Effector memory CD8-positive, alpha-beta T cell (primary cell): ENCODE data around the gene ZNF800.
A peak's percentile ranks its signal among the peaks of the same experiment; 100 is the strongest.

Experiments used
- ATAC-seq: fragments of 150-1000 bp; cut with Tn5 transposase; replicated peaks from 2 replicates; pipeline ENCODE4 v1.10.0; 2021; ENCODE audit warnings: mild to moderate bottlenecking, moderate library complexity
- DNase-seq, 3 experiments: peaks; one replicate each; pipeline ENCODE4 v3.0.0; 2021
- H3K27ac Mint-ChIP-seq, 2 donors: one replicate each; pipeline ENCODE4 v1.8.0; 2022; ENCODE audit warnings: mild to moderate bottlenecking in 2 of 2, mixed read lengths in 2 of 2, moderate library complexity in 2 of 2
- H3K27me3 Mint-ChIP-seq, 2 donors: one replicate each; pipeline ENCODE4 v1.8.0; 2022; ENCODE audit warnings: mixed read lengths in 2 of 2
- H3K36me3 Mint-ChIP-seq: one replicate; pipeline ENCODE4 v1.8.0; 2022; ENCODE audit warnings: mild to moderate bottlenecking, moderate library complexity, mixed read lengths; ENCODE audit not compliant: insufficient read depth
- H3K4me1 Mint-ChIP-seq, 2 donors: one replicate each; pipeline ENCODE4 v1.8.0; 2022; ENCODE audit warnings: low read depth in 2 of 2, mixed read lengths in 2 of 2
- H3K4me3 Mint-ChIP-seq, 2 donors: one replicate each; pipeline ENCODE4 v1.8.0; 2022; ENCODE audit warnings: mild to moderate bottlenecking in 2 of 2, mixed read lengths in 2 of 2, moderate library complexity in 2 of 2
- H3K9me3 Mint-ChIP-seq, 2 donors: one replicate each; pipeline ENCODE4 v1.8.0; 2022; ENCODE audit warnings: mixed read lengths in 2 of 2

The ZNF800 gene

DNA sequence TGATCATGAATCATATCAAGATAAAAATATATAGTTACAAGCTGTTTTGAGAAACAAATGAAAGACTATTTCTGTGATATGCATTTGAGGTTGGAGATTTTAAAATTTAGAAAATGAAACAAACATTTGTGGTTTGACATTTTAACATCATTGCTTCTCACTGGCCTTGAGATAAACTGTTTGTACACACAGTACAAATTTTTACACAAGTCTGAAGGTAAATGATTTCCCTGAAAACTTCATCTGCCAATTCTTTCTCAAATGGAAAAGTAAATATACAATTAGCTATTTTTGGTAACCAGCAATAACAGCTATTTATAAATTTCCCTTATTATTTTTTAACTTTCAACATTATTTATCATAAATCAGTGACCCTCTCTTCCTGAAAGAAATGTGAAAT is 38.6 kb downstream of the ZNF800 start:
- H3K36me3 Mint-ChIP-seq: peaks cover 15% of the 10 kb centered on the region
- ATAC-seq (no peak), DNase-seq (no peak)
- H3K27ac Mint-ChIP-seq: no peak overlapping the region
- H3K9me3 Mint-ChIP-seq: no peaks in the 10 kb centered on the region
- H3K4me1 Mint-ChIP-seq: peaks cover 5 to 20% of the 10 kb centered on the region in 2 donors
- H3K4me3 Mint-ChIP-seq: no peak overlapping the region
- H3K27me3 Mint-ChIP-seq: no peaks in the 10 kb centered on the region

DNA sequence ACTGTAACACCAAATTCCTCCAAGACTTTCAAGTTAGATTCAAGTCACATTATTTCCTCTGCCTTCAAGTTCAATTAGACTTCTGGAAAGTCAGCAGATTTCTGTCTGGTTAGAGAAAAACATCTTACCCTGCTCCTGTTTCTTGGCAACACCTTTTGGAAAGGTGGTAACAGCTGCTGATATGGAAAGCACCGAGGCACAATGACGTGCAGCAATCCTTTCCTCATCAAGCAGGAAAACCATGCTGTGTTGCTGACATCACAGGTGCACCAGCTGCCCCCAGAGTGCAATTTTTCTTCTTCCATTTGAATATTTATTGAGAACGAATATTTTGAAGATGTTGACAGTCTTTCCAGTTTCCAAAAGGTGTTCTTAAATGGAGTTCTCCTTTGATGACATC is 41.9 kb downstream of the ZNF800 start:
- DNase-seq (no peak), ATAC-seq (no peak)
- Mint-ChIP-seq H3K9me3 (no peaks in the 10 kb centered on the region), H3K4me1 (peaks cover 7 to 13% of the 10 kb centered on the region in 2 donors), H3K36me3 (peaks cover 7% of the 10 kb centered on the region), H3K4me3 (no peak overlapping the region), H3K27ac (peak overlapping the region in 1 of 2 donors; percentile 57), H3K27me3 (no peaks in the 10 kb centered on the region)

DNA sequence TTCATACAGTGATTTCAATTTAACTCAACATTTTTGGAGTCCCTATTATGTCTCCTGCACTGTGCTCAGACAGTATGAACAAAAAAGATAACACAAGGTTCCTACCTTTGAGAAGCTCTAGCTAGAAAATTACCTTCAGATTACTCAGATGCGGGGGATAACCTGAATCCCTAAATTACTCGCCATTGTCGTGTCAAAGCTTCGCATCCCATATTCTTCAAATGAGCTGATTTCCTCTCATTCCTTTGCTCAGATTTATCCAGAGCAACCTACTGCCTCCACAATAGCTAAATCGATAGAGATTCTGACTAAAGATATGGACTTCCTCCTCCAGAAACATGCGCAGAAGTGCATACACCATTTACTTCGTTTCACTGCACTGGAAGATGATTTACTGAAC is 42.6 kb downstream of the ZNF800 start:
- no peak for DNase-seq
- Mint-ChIP-seq H3K9me3 (no peaks in the 10 kb centered on the region), H3K36me3 (peaks cover 7% of the 10 kb centered on the region), H3K4me3 (no peak overlapping the region), H3K27me3 (no peaks in the 10 kb centered on the region), H3K4me1 (peaks cover 5 to 7% of the 10 kb centered on the region in 2 donors), H3K27ac (no peak overlapping the region)
- ATAC-seq: no peak

DNA sequence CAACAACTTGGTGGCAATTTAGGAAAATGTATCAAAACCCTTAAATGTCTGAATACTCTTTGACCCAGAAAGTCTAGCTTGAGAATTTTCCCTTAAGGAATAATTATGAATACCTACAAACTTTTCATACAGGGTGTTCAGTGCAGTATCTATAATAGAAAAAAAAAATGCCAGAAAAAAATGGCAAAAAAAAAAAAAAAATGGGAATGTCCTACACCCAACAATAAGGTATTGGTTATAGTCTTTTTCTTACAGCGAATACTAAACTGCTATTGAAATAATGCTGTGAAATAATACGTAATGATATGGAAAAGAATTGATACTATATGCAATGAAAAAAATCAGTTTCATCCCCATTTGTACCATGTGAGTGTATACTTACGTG is 44.3 kb downstream of the ZNF800 start:
- ATAC-seq: no peak
- Mint-ChIP-seq H3K27me3 (no peaks in the 10 kb centered on the region), H3K36me3 (peaks cover 7% of the 10 kb centered on the region), H3K27ac (no peak overlapping the region), H3K4me1 (peaks cover 5 to 7% of the 10 kb centered on the region in 2 donors), H3K9me3 (no peaks in the 10 kb centered on the region), H3K4me3 (peak overlapping the region; percentile 32 to 68)
- no peak for DNase-seq

DNA sequence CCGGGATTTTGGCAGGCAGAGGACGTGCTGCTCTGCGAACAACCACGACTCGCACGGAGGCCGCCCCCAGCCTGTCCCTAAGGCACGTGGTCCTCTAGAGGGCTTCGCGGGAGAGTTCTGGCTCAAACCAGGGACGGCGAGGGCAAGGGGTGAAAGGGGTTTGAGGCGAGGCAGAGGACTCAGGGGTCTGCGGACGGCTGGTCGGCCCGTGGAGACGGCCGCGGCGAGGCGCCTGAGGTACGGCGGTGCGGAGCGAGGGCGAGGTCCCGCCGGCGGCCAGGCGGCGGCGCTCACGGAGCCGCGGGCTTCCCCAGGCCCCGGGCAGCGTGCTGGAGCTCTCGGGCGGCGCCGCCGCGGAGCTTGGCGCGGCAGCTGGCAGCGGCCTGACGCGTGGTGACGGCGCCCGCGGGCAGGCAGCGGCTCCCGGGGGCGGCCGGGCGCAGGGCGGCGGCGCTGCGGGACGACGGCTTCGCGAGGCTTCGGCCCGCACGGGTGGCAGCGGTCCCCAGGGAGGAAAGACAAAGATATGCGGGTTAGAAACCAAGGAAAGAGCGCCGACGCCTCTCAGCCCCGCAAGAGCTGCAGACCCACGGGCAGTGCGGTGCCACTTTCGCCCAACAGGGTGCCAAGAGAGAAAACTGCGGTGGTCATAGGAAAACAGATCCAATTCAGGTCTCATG is 44.8 kb downstream of the ZNF800 start:
- DNase-seq: peak; percentile 56 to 71 (median 68)
- Mint-ChIP-seq H3K4me3 (peak overlapping the region; percentile 66 to 68), H3K27me3 (no peaks in the 10 kb centered on the region), H3K27ac (peak overlapping the region in 1 of 2 donors; percentile 51), H3K4me1 (peaks cover 5 to 7% of the 10 kb centered on the region in 2 donors), H3K36me3 (peaks cover 6% of the 10 kb centered on the region), H3K9me3 (no peaks in the 10 kb centered on the region)
- ATAC-seq: peak; percentile 99

GRCh38 chr7:127346575-127347256 is 45.8 kb downstream of the ZNF800 start:
- no peak for ATAC-seq
- DNase-seq: no peak

DNA sequence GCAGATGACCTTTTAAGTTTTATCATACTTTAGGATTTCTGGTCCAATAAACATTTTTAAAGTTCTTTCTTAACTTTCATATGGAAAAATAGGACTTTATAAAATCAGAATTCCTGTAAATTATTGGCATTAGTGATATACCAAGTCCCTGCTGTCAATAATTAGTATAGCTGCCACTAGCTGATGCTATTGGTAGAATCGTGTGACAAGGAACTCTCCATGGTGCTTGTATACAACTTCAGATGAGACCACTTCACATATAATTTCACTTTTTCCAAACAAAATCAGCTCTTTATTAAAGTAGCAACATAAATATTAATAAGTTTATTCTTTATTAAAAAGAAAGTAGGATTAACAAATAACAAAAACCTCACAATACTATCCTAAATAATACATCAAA is 49.9 kb downstream of the ZNF800 start:
- peaks cover 5 to 7% of the 10 kb centered on the region in 2 donors for H3K4me1 Mint-ChIP-seq
- H3K27ac Mint-ChIP-seq: no peak overlapping the region
- DNase-seq (no peak), ATAC-seq (no peak)
- peaks cover 2% of the 10 kb centered on the region for H3K36me3 Mint-ChIP-seq
- H3K9me3 Mint-ChIP-seq: peaks cover 0 to 2% of the 10 kb centered on the region in 2 donors
- H3K27me3 Mint-ChIP-seq: peaks cover 13 to 14% of the 10 kb centered on the region in 2 donors
- no peak overlapping the region for H3K4me3 Mint-ChIP-seq

More at GRCh38 chr7:127346575-127347256, 45.8 kb downstream of the ZNF800 start:
- Mint-ChIP-seq H3K27ac (no peak overlapping the region), H3K4me1 (peaks cover 5 to 7% of the 10 kb centered on the region in 2 donors), H3K27me3 (no peaks in the 10 kb centered on the region), H3K36me3 (peaks cover 2% of the 10 kb centered on the region), H3K4me3 (peak overlapping the region; percentile 66 to 68), H3K9me3 (peaks cover 0 to 2% of the 10 kb centered on the region in 2 donors)

DNA sequence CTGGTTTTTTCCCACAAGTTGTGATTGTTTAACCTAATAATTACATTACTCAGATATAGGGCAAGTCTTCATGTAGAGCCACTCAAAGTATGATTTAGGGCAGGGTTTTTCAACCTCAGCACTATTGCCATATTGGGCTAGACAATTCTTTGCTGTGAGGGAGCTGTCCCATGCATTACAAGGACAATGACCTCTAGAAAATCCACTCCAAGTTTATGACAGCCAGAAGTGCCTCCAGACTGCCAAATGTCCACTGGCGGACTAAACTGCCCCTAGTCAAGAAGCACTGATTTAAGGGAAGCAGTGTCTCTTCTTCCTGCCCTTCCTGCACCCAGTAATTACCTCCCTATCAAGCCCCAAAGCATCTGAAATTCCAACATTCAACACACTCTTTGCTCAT is 54.4 kb downstream of the ZNF800 start:
- ATAC-seq (no peak), DNase-seq (no peak)
- Mint-ChIP-seq H3K27ac (no peak overlapping the region), H3K9me3 (peaks cover 0 to 2% of the 10 kb centered on the region in 2 donors), H3K4me1 (no peaks in the 10 kb centered on the region), H3K4me3 (no peak overlapping the region), H3K27me3 (peaks cover 46 to 47% of the 10 kb centered on the region in 2 donors), H3K36me3 (no peaks in the 10 kb centered on the region)

DNA sequence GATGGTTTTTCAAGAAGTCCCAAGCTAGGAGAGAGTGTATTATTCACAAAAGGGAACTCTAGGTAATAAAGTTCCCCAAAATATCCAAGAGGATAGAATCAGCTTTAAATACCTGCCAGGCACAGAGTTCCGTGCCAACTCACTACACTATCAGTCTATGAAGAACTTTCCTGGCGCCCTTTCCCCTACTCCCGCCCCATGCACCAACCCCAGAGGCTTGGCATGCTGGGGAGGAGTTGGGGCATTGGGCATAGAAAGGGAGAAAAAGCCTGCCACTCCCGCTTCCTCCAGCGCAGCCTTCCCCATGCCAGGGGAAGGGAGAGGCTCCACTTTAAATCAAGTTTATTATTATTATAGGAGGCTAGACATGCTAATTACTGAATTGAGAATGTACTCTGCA is 54.9 kb downstream of the ZNF800 start:
- Mint-ChIP-seq H3K36me3 (no peaks in the 10 kb centered on the region), H3K27me3 (peaks cover 46 to 47% of the 10 kb centered on the region in 2 donors), H3K4me1 (no peaks in the 10 kb centered on the region), H3K9me3 (peaks cover 0 to 2% of the 10 kb centered on the region in 2 donors), H3K4me3 (no peak overlapping the region), H3K27ac (no peak overlapping the region)
- DNase-seq: no peak
- ATAC-seq: no peak

GRCh38 chr7:127336458-127336857 is 56.0 kb downstream of the ZNF800 start:
- no peak overlapping the region for H3K27ac Mint-ChIP-seq
- no peaks in the 10 kb centered on the region for H3K36me3 Mint-ChIP-seq
- no peaks in the 10 kb centered on the region for H3K4me1 Mint-ChIP-seq
- no peaks in the 10 kb centered on the region for H3K9me3 Mint-ChIP-seq
- DNase-seq (no peak), ATAC-seq (no peak)
- H3K4me3 Mint-ChIP-seq: no peak overlapping the region
- peaks cover 52 to 54% of the 10 kb centered on the region in 2 donors for H3K27me3 Mint-ChIP-seq

GRCh38 chr7:127332880-127333279 is 59.6 kb downstream of the ZNF800 start:
- Mint-ChIP-seq H3K27ac (no peak overlapping the region), H3K27me3 (peaks cover 42 to 52% of the 10 kb centered on the region in 2 donors), H3K9me3 (no peaks in the 10 kb centered on the region), H3K36me3 (peaks cover 2% of the 10 kb centered on the region), H3K4me3 (no peak overlapping the region), H3K4me1 (no peaks in the 10 kb centered on the region)
- DNase-seq (no peak), ATAC-seq (no peak)

DNA sequence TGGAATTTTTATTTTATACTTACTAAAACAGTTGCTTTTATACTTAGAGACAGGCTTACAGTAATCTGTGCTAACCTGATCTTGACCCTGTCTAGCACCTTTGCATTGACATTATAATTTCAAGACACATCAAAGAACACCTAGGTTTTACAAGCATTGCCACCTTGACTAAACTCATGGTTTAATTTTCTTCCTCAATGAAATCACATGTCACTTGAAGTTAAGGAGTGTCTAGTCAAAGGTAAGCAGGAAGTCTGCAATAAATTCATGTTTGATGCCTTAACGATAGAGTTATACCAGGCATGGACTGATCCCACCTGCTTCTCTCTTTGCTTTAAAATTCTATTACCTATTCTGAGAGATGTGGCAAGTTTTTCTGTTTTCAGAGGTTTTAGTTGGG is 62.4 kb downstream of the ZNF800 start:
- peaks cover 2% of the 10 kb centered on the region for H3K36me3 Mint-ChIP-seq
- no peak overlapping the region for H3K4me3 Mint-ChIP-seq
- no peak overlapping the region for H3K27ac Mint-ChIP-seq
- ATAC-seq (no peak), DNase-seq (no peak)
- H3K27me3 Mint-ChIP-seq: peaks cover 32 to 46% of the 10 kb centered on the region in 2 donors
- H3K4me1 Mint-ChIP-seq: no peaks in the 10 kb centered on the region
- no peaks in the 10 kb centered on the region for H3K9me3 Mint-ChIP-seq

- Mint-ChIP-seq H3K4me1 (peaks cover 7 to 10% of the 10 kb centered on the region in 2 donors), H3K9me3 (no peaks in the 10 kb centered on the region), H3K27ac (no peak overlapping the region), H3K36me3 (no peaks in the 10 kb centered on the region), H3K4me3 (peak overlapping the region in 1 of 2 donors; percentile 4), H3K27me3 (peaks cover 25 to 34% of the 10 kb centered on the region in 2 donors)
- no peak for ATAC-seq
- no peak for DNase-seq
Measured at GRCh38 chr7:127322832-127323493, 69.5 kb downstream of the ZNF800 start.
